Activated CD8-positive, alpha-beta T cell treated with anti-CD3 and anti-CD28 coated beads for 36 hours (primary cell): ENCODE data around the gene PRSS3. TPM values are rescaled to one million over a fixed set of nuclear protein-coding genes. Genes with fewer than 3 reads are reported as not detected.
"Not testable (repeated sequence)": the region's sequence is repeated elsewhere in the genome, so short reads cannot be mapped to it uniquely, and the experiment has no call there.

Source experiments
- ATAC-seq: fragments of 200-7000 bp; cut with Tn5 transposase; one replicate; pipeline ENCODE4 v1.10.0; 2021; ENCODE audit warnings: mild to moderate bottlenecking, moderate library complexity
- CTCF ChIA-PET: fragments of 350-600 bp; sonication (Branson Sonifier 250); formaldehyde crosslinking; loops from one replicate; lab custom pipeline; 2021; ENCODE audit warnings: antibody characterized with exemption; lab: Charles Lee
- POLR2A ChIA-PET: fragments of 350-600 bp; sonication (Branson Sonifier 250); formaldehyde crosslinking; loops from one replicate; lab custom pipeline; 2021; ENCODE audit warnings: antibody characterized with exemption; lab: Charles Lee
- DNase-seq: peaks from one replicate; pipeline ENCODE4 v3.0.0-alpha.2; 2020
- H3K27ac Mint-ChIP-seq: one replicate; pipeline ENCODE4 v1.8.0; 2021; ENCODE audit warnings: mild to moderate bottlenecking, mixed read lengths
- H3K27me3 Mint-ChIP-seq: one replicate; pipeline ENCODE4 v1.8.0; 2021; ENCODE audit warnings: mixed read lengths
- H3K36me3 Mint-ChIP-seq: one replicate; pipeline ENCODE4 v1.8.0; 2021; ENCODE audit warnings: low read depth, mixed read lengths
- H3K4me1 Mint-ChIP-seq: one replicate; pipeline ENCODE4 v1.8.0; 2021; ENCODE audit warnings: low read depth, mixed read lengths
- H3K4me3 Mint-ChIP-seq: one replicate; pipeline ENCODE4 v1.8.0; 2021; ENCODE audit warnings: mild to moderate bottlenecking, moderate library complexity, mixed read lengths
- H3K9me3 Mint-ChIP-seq: one replicate; pipeline ENCODE4 v1.8.0; 2021; ENCODE audit warnings: mixed read lengths
- CTCF ChIP-seq: fragments of 200-600 bp; IDR thresholded peaks from one replicate; pipeline ENCODE4 v1.8.0; 2022; ENCODE audit warnings: antibody characterized with exemption, mild to moderate bottlenecking
- intact Hi-C: fragments of 100-400 bp; cut with micrococcal nuclease; formaldehyde crosslinking; loops from one replicate; pipeline ENCODE4 v1.10.0; 2022
- total RNA-seq, 2 experiments: library from RNA; stranded (reverse); gene quantifications; one replicate each; pipeline ENCODE4 v1.2.3, GENCODE V29; 2021

Gene PRSS3
- total RNA-seq, 2 experiments from 2014 or later: not detected

DNA sequence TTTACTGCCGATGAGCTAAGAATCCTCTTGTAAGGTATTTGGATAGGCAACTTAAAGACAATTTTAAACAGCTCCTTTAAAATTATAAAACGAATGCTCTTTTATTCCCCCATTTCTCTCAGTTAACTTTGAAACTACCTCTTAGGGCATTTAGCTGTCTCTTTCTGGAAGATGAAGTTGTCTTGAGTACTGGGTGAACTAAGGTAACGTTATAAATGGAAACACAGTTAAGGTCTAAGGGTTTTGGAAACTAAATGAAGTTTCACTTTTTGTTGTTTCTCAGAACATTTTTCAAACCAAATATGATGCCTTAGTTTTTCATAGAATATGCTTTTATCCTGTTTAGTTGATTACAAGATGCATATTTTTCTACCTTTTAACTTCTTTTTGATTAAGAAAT is 28.4 kb downstream of the PRSS3 start:
- Mint-ChIP-seq H3K36me3 (peaks cover 17% of the 10 kb centered on the region), H3K27me3 (no peaks in the 10 kb centered on the region), H3K27ac (no peak overlapping the region), H3K4me1 (peaks cover 26% of the 10 kb centered on the region), H3K4me3 (no peak overlapping the region), H3K9me3 (no peaks in the 10 kb centered on the region)
- TF ChIP-seq CTCF: no peak
- ATAC-seq: no peak
- ChIA-PET POLR2A (interaction anchor here (1.0 to 1.5 kb wide), 2 partner anchors 10 to 12 kb away, joined by 3 read pairs; no protein-coding TSS in a partner anchor), CTCF (interaction anchor here (0.6 to 2.3 kb wide), 4 partner anchors 9 to 70 kb away, joined by 3 to 7 read pairs (median 4); no protein-coding TSS in a partner anchor)
- no peak for DNase-seq
- intact Hi-C loops: no loop called here

GRCh38 chr9:33827285-33827684 is 31.9 kb downstream of the PRSS3 start:
- H3K36me3 Mint-ChIP-seq: peaks cover 12% of the 10 kb centered on the region
- H3K27ac Mint-ChIP-seq, intact Hi-C loops, H3K4me3 Mint-ChIP-seq, DNase-seq, H3K9me3 Mint-ChIP-seq, ATAC-seq, H3K4me1 Mint-ChIP-seq, H3K27me3 Mint-ChIP-seq: not testable (repeated sequence)
- ChIA-PET CTCF (interaction anchor here (1.2 to 1.5 kb wide), 2 partner anchors 10 to 15 kb away, joined by 3 to 4 read pairs; no protein-coding TSS in a partner anchor), POLR2A (interaction anchor here (0.6 kb wide), 1 partner anchor 39 kb away, joined by 6 read pairs; no protein-coding TSS in a partner anchor)

GRCh38 chr9:33829641-33830230 is 34.4 kb downstream of the PRSS3 start:
- H3K27me3 Mint-ChIP-seq, H3K4me3 Mint-ChIP-seq, ATAC-seq, H3K27ac Mint-ChIP-seq, DNase-seq, CTCF ChIA-PET, POLR2A ChIA-PET, H3K36me3 Mint-ChIP-seq, H3K9me3 Mint-ChIP-seq, intact Hi-C loops: not testable (repeated sequence)
- H3K4me1 Mint-ChIP-seq: peaks cover 13% of the 10 kb centered on the region

GRCh38 chr9:33835625-33836260 is 40.4 kb downstream of the PRSS3 start:
- H3K4me1 Mint-ChIP-seq: peaks cover 39% of the 10 kb centered on the region
- H3K27ac Mint-ChIP-seq: peak overlapping the region; percentile 25
- no peak overlapping the region for H3K4me3 Mint-ChIP-seq
- H3K9me3 Mint-ChIP-seq: no peaks in the 10 kb centered on the region
- H3K27me3 Mint-ChIP-seq: no peaks in the 10 kb centered on the region
- ATAC-seq: peak; percentile 14
- intact Hi-C loops: no loop called here
- H3K36me3 Mint-ChIP-seq: peaks cover 16% of the 10 kb centered on the region
- ChIA-PET CTCF (interaction anchor here (1.0 to 1.2 kb wide), 4 partner anchors 15 to 22 kb away, joined by 3 to 4 read pairs (median 3); no protein-coding TSS in a partner anchor), POLR2A (interaction anchor here (1.0 to 1.6 kb wide), 2 partner anchors 12 to 18 kb away, joined by 3 to 8 read pairs; no protein-coding TSS in a partner anchor)
- no peak for DNase-seq
- no peak for TF ChIP-seq CTCF

DNA sequence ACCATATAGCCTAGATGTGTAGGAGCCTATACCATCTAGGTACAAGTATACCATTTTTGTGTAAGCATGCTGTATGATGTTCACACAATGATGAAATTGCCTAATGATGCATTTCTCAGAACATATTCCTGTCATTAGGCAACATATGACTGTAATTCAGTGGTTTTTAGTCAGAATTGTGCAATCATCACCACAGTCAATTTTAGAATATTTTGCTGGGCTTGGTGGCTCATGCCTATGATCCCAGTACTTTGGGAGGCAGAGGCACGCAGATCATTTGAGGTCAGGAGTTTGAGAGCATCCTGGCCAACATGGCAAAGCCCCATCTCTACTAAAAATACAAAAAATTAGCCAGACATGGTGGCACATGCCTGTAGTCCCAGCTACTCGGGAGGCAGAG is 40.9 kb downstream of the PRSS3 start:
- H3K9me3 Mint-ChIP-seq, intact Hi-C loops, H3K27ac Mint-ChIP-seq, H3K4me3 Mint-ChIP-seq, DNase-seq, H3K27me3 Mint-ChIP-seq: not testable (repeated sequence)
- CTCF ChIA-PET: interaction anchor here (1.0 to 1.2 kb wide), 4 partner anchors 16 to 23 kb away, joined by 3 to 4 read pairs (median 3); no protein-coding TSS in a partner anchor
- H3K4me1 Mint-ChIP-seq: peaks cover 40% of the 10 kb centered on the region
- peaks cover 16% of the 10 kb centered on the region for H3K36me3 Mint-ChIP-seq
- POLR2A ChIA-PET: interaction anchor here (1.0 kb wide), 1 partner anchor 12 kb away, joined by 3 read pairs; no protein-coding TSS in a partner anchor
- peak; percentile 85 for ATAC-seq

- TF ChIP-seq CTCF: no peak
- DNase-seq: no peak
- H3K27me3 Mint-ChIP-seq: no peaks in the 10 kb centered on the region
- no peak overlapping the region for H3K4me3 Mint-ChIP-seq
- intact Hi-C loops: no loop called here
- H3K27ac Mint-ChIP-seq: no peak overlapping the region
- H3K9me3 Mint-ChIP-seq: no peaks in the 10 kb centered on the region
- ATAC-seq: no peak
- ChIA-PET POLR2A (no interaction called here), CTCF (interaction anchor here (0.6 to 1.7 kb wide), 3 partner anchors 10 to 58 kb away, joined by 3 to 6 read pairs (median 4); no protein-coding TSS in a partner anchor)
- H3K4me1 Mint-ChIP-seq: peaks cover 43% of the 10 kb centered on the region
- H3K36me3 Mint-ChIP-seq: peaks cover 16% of the 10 kb centered on the region
These were observed 41.8 kb downstream of the PRSS3 start for GRCh38 chr9:33837138-33837537.
